ENCODE measurements around the gene CCSER2. TPM values are rescaled to one million over a fixed set of nuclear protein-coding genes. Genes with fewer than 3 reads are reported as not detected.

Gene CCSER2
- polyA plus RNA-seq, 1 of the 3 experiments (the other 2 are of a cell fraction): 8.5 TPM

DNA sequence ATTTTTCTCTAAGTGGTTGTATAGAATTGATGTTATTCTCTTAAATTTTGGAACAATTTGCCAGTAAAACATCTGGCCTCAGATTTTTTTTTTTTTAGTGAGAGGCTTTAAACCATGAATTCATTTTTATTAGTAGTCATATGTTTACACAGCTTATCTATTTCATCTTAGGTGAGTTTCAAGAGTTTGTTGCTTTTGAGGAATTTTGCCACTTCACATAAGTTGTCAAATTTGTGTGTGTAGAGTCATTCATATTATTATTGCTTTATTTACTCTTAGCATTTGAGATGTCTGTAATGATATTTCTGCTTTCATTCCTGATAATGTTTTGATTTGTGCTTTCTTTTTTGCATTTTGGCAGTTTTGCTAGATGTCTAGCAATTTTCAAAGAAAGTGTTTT lies 132.1 kb downstream of the CCSER2 start:
- CTCF ChIA-PET: no interaction called here

More for the DNA sequence above, 132.1 kb downstream of the CCSER2 start:
- peaks cover 0 to 2% of the 10 kb centered on the region in 2 experiments; a peak in 1 of 4 replicates for H3K4me1 ChIP-seq (ENCODE audit: control insufficient read depth in 1 of 2, insufficient read depth in 2 of 2, low read depth in 1 of 2, low read length in 1 of 2)
- POLR2A ChIA-PET: no interaction called here
- no peak overlapping the region for H3K4me2 ChIP-seq
- no peak overlapping the region for H3K27ac ChIP-seq (ENCODE audit: low read depth in 2 of 2, low read length in 1 of 2)
- H3K4me3 ChIP-seq (ENCODE audit: low read depth in 2 of 2, low read length in 1 of 2): no peak overlapping the region
- H3K9me3 ChIP-seq: peaks cover 3% of the 10 kb centered on the region; the same call in 1 of the 2 replicates
- H4K20me1 ChIP-seq (ENCODE audit: insufficient read depth): 0 out of 2 replicates have a peak, but pooled peaks cover 3% of the 10 kb centered on the region
- no peak overlapping the region for H3K9ac ChIP-seq
- H3K9me2 ChIP-seq: no peaks in the 10 kb centered on the region
- DNase-seq: no peak
- no peaks in the 10 kb centered on the region for H3F3A ChIP-seq (replicated peaks; ENCODE audit: insufficient read depth)
- no peak for TF ChIP-seq NFIC (IDR thresholded peaks at IDR 0.05; ENCODE audit: borderline replicate concordance)
- TF ChIP-seq GABPA (IDR thresholded peaks at IDR 0.05; ENCODE audit: low read depth): no peak
- TF ChIP-seq USF2 (IDR thresholded peaks at IDR 0.05; ENCODE audit: borderline replicate concordance, low read depth, low read length): no peak
- TF ChIP-seq MXI1 (IDR thresholded peaks at IDR 0.05; ENCODE audit: low read depth, low read length): no peak
- TF ChIP-seq, protein P1, sequence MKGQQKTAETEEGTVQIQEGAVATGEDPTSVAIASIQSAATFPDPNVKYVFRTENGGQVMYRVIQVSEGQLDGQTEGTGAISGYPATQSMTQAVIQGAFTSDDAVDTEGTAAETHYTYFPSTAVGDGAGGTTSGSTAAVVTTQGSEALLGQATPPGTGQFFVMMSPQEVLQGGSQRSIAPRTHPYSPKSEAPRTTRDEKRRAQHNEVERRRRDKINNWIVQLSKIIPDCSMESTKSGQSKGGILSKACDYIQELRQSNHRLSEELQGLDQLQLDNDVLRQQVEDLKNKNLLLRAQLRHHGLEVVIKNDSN (IDR thresholded peaks at IDR 0.05; ENCODE audit: borderline replicate concordance, low read depth): no peak
- TF ChIP-seq TCF12 (IDR thresholded peaks at IDR 0.05): no peak
- TF ChIP-seq MEF2A (IDR thresholded peaks at IDR 0.05; ENCODE audit: borderline replicate concordance, low read depth): no peak
- no peak for TF ChIP-seq EP300 (IDR thresholded peaks at IDR 0.05; ENCODE audit: borderline replicate concordance in 1 of 2, low read depth in 1 of 2, low read length in 1 of 2)
- TF ChIP-seq, protein P2, sequence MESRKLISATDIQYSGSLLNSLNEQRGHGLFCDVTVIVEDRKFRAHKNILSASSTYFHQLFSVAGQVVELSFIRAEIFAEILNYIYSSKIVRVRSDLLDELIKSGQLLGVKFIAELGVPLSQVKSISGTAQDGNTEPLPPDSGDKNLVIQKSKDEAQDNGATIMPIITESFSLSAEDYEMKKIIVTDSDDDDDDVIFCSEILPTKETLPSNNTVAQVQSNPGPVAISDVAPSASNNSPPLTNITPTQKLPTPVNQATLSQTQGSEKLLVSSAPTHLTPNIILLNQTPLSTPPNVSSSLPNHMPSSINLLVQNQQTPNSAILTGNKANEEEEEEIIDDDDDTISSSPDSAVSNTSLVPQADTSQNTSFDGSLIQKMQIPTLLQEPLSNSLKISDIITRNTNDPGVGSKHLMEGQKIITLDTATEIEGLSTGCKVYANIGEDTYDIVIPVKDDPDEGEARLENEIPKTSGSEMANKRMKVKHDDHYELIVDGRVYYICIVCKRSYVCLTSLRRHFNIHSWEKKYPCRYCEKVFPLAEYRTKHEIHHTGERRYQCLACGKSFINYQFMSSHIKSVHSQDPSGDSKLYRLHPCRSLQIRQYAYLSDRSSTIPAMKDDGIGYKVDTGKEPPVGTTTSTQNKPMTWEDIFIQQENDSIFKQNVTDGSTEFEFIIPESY (IDR thresholded peaks at IDR 0.05; ENCODE audit: borderline replicate concordance, low read depth): no peak
- TF ChIP-seq RXRA (IDR thresholded peaks at IDR 0.05; ENCODE audit: borderline replicate concordance, low read depth): no peak
- TF ChIP-seq, protein P3, sequence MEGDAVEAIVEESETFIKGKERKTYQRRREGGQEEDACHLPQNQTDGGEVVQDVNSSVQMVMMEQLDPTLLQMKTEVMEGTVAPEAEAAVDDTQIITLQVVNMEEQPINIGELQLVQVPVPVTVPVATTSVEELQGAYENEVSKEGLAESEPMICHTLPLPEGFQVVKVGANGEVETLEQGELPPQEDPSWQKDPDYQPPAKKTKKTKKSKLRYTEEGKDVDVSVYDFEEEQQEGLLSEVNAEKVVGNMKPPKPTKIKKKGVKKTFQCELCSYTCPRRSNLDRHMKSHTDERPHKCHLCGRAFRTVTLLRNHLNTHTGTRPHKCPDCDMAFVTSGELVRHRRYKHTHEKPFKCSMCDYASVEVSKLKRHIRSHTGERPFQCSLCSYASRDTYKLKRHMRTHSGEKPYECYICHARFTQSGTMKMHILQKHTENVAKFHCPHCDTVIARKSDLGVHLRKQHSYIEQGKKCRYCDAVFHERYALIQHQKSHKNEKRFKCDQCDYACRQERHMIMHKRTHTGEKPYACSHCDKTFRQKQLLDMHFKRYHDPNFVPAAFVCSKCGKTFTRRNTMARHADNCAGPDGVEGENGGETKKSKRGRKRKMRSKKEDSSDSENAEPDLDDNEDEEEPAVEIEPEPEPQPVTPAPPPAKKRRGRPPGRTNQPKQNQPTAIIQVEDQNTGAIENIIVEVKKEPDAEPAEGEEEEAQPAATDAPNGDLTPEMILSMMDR (IDR thresholded peaks at IDR 0.05): no peak
- H3K79me2 ChIP-seq (ENCODE audit: insufficient read depth): peaks cover 36% of the 10 kb centered on the region
- no peak overlapping the region for H2AFZ ChIP-seq (ENCODE audit: low read depth)
- H3K36me3 ChIP-seq (replicated peaks in 1 of 2; ENCODE audit: control insufficient read depth in 1 of 2, insufficient read depth in 2 of 2, low read length in 1 of 2): peaks cover 14 to 42% of the 10 kb centered on the region in 2 experiments
- no peaks in the 10 kb centered on the region for H3K27me3 ChIP-seq (ENCODE audit: insufficient read depth)

Measured in SK-N-SH (cell line).